GM12801 (cell line): ENCODE data around the gene PEPD.

ENCODE experiments used
- TF ChIP-seq, protein P1 (sequence below): IDR thresholded peaks from one replicate; pipeline ENCODE4 v1.5.1; 2011; ENCODE audit warnings: control low read depth; ENCODE audit not compliant: insufficient read length; ENCODE audit errors: extremely low read depth

The PEPD gene

DNA sequence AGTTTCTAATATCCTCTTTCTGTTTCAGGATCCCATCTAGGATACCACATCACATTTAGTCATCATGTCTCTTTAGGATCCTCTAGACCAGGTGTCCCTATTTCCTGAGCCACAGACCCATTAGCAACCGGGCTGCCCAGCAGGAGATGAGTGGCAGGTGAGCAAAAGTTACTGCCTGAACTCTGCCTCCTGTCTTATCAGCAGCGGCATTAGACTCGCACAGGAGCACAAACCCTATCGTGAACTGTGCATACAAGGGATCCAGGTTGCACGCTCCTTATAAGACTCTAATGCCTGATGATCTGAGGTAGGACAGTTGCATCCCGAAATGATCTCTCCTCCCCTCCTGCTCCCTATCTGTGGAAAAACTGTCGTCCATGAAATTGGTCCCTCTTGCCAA is 155.9 kb downstream of the PEPD start:
- TF ChIP-seq, protein P1, sequence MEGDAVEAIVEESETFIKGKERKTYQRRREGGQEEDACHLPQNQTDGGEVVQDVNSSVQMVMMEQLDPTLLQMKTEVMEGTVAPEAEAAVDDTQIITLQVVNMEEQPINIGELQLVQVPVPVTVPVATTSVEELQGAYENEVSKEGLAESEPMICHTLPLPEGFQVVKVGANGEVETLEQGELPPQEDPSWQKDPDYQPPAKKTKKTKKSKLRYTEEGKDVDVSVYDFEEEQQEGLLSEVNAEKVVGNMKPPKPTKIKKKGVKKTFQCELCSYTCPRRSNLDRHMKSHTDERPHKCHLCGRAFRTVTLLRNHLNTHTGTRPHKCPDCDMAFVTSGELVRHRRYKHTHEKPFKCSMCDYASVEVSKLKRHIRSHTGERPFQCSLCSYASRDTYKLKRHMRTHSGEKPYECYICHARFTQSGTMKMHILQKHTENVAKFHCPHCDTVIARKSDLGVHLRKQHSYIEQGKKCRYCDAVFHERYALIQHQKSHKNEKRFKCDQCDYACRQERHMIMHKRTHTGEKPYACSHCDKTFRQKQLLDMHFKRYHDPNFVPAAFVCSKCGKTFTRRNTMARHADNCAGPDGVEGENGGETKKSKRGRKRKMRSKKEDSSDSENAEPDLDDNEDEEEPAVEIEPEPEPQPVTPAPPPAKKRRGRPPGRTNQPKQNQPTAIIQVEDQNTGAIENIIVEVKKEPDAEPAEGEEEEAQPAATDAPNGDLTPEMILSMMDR = no peak

GRCh38 chr19:33363476-33363875 is 158.1 kb downstream of the PEPD start:
- TF ChIP-seq, protein P1 = no peak

GRCh38 chr19:33362508-33363228 is 158.9 kb downstream of the PEPD start:
- TF ChIP-seq, protein P1 = no peak

GRCh38 chr19:33359581-33359980 is 162.0 kb downstream of the PEPD start:
- TF ChIP-seq, protein P1 = no peak

DNA sequence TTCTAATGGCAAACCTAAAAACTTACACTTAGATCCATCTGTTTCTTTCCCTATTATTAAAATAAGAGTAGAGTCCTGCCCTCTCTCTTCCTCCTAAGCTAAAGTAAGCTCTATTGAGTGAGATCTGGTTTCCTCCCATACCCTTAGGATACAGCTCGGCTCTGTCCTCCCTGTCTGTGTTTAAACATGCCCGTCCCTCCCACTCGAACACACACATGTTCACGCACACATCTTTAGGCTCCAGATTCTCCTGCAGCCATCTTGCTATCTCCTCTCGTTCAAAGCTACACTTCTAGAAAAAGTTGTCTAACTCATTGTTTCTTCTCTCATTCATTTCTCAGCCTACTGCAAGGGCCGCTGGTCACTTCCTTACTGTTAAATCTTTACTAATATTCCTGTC is 163.2 kb downstream of the PEPD start:
- TF ChIP-seq, protein P1 = no peak

GRCh38 chr19:33357556-33357955 is 164.0 kb downstream of the PEPD start:
- TF ChIP-seq, protein P1 = no peak

DNA sequence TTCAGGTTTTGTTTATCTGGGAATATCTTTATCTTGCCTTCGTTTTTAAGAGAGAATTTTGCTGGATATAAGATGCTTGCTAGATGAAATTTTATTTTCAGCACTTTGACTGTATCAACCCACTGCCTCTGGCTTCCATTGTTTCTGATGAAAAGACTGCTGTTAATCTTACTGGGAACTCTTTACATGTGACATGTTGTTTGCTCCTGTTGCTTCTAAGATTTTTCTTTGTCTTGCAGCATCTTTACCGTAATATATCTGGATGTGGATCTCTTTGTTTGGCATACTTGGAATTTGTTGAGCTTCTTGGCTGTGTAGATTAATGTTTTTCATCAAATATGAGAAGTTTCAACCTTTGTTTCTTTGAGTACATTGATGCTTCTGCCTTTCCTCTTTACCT is 166.1 kb downstream of the PEPD start:
- TF ChIP-seq, protein P1 = no peak
